HepG2 (cell line): ENCODE measurements around the gene DNM3. TPM values are rescaled to one million over a fixed set of nuclear protein-coding genes. Genes with fewer than 3 reads are reported as not detected.

ENCODE experiments used
- ATAC-seq: fragments of 200-7000 bp; cut with Tn5 transposase; 3 replicates; pipeline ENCODE4 v1.9.1; 2020; ENCODE audit warnings: mild to moderate bottlenecking, moderate library complexity
- BruUV-seq: library from RNA; stranded (reverse); fragments of 400-500 nt; replicated peaks from 2 replicates; lab custom pipeline; 2021; lab: Mats Ljungman, UMichigan
- CTCF ChIA-PET: fragments of 300-600 bp; formaldehyde crosslinking; extraction: SDS; loops from one replicate; lab custom pipeline; 2021; ENCODE audit warnings: low total read pairs, inconsistent platforms, low intra/inter-chr PET ratio; lab: Yijun Ruan, JAX
- POLR2A ChIA-PET: fragments of 350-600 bp; sonication (Branson Sonifier 250); formaldehyde crosslinking; loops from one replicate; lab custom pipeline; 2020; ENCODE audit warnings: antibody characterized with exemption, inconsistent platforms; lab: Yijun Ruan, JAX
- DNase-seq: peaks from one replicate; pipeline ENCODE4 v3.0.0-alpha.2; 2015; ENCODE audit warnings: low spot score
- FAIRE-seq: peaks from 3 replicates; lab custom pipeline; 2011; peaks lifted over from hg19 to GRCh38; lab: Jason Lieb, UNC
- H2AFZ ChIP-seq: one replicate; pipeline ENCODE4 v1.6.1; 2011; ENCODE audit warnings: low read length, inconsistent platforms
- H3K27ac ChIP-seq: fragments of 300-600 bp; 3 replicates; pipeline ENCODE4 v1.8.0; 2011; ENCODE audit warnings: mixed run types, mild to moderate bottlenecking, mixed read lengths, low read length, inconsistent platforms; ENCODE audit not compliant: insufficient read depth; ENCODE audit errors: extremely low read length
- H3K27me3 ChIP-seq, 2 experiments: fragments of 200-600 bp in 1 of 2; 2 replicates in 1 of 2; 3 replicates in 1 of 2; pipeline versions ENCODE4 v1.6.0 to v1.8.0; 2011; ENCODE audit warnings: low read length in 2 of 2, mild to moderate bottlenecking in 2 of 2, moderate library complexity in 2 of 2, inconsistent platforms in 1 of 2; ENCODE audit not compliant: insufficient read depth in 2 of 2, control insufficient read depth in 1 of 2
- H3K36me3 ChIP-seq, 2 experiments: fragments of 200-600 bp in 1 of 2; replicated peaks in 1 of 2; 2 replicates in 1 of 2; 3 replicates in 1 of 2; pipeline versions ENCODE4 v1.5.1 to v1.8.0; 2011; ENCODE audit warnings: low read length in 2 of 2, inconsistent platforms in 1 of 2; ENCODE audit not compliant: insufficient read depth in 2 of 2, control insufficient read depth in 1 of 2
- H3K4me1 ChIP-seq: 2 replicates; pipeline ENCODE4 v1.5.1; 2012; ENCODE audit warnings: low read length, inconsistent platforms; ENCODE audit not compliant: insufficient read depth
- H3K4me2 ChIP-seq: 2 replicates; pipeline ENCODE4 v1.6.0; 2011; ENCODE audit warnings: low read depth, low read length, inconsistent platforms
- H3K4me3 ChIP-seq, 3 experiments: fragments of 200-600 bp in 1 of 3; sonication (generic), shearing (Covaris generic) in 1 of 3; replicated peaks in 1 of 3; 2 replicates each; pipeline ENCODE4 v1.5.1; 2011 to 2016; ENCODE audit warnings: low read length in 3 of 3, inconsistent platforms in 2 of 3, low read depth in 2 of 3, mild to moderate bottlenecking in 2 of 3, control low read depth in 1 of 3, mixed read lengths in 1 of 3; ENCODE audit not compliant: insufficient read depth in 1 of 3
- H3K79me2 ChIP-seq: one replicate; pipeline ENCODE4 v1.6.1; 2011; ENCODE audit warnings: low read length, inconsistent platforms; ENCODE audit not compliant: insufficient read depth
- H3K9ac ChIP-seq: 2 replicates; pipeline ENCODE4 v1.6.0; 2011; ENCODE audit warnings: mild to moderate bottlenecking, low read depth, low read length, inconsistent platforms; ENCODE audit not compliant: insufficient read depth
- H3K9me3 ChIP-seq: 2 replicates; pipeline ENCODE4 v1.5.1; 2012; ENCODE audit warnings: mild to moderate bottlenecking, low read length
- H4K20me1 ChIP-seq: 2 replicates; pipeline ENCODE4 v1.6.0; 2011; ENCODE audit warnings: inconsistent platforms, mild to moderate bottlenecking, low read length, moderate library complexity; ENCODE audit not compliant: insufficient read depth
- BRCA1 ChIP-seq: sonication (generic); formaldehyde crosslinking; IDR thresholded peaks from 2 replicates; pipeline ENCODE4 v1.4.0; 2020; ENCODE audit warnings: missing genetic modification reagents
- DR1 ChIP-seq: sonication (generic); formaldehyde crosslinking; IDR thresholded peaks from 2 replicates; pipeline ENCODE4 v1.8.0; 2021; ENCODE audit warnings: mild to moderate bottlenecking, missing genetic modification reagents, inconsistent platforms
- ERF ChIP-seq: IDR thresholded peaks from 2 replicates; pipeline ENCODE4 v1.6.1; 2018; ENCODE audit warnings: missing biosample characterization, missing genetic modification reagents
- MAF1 ChIP-seq: sonication (generic); formaldehyde crosslinking; IDR thresholded peaks from 2 replicates; pipeline ENCODE4 v1.5.0; 2020; ENCODE audit warnings: missing genetic modification reagents, borderline replicate concordance
- ZNF646 ChIP-seq: sonication (generic); formaldehyde crosslinking; IDR thresholded peaks from 2 replicates; pipeline ENCODE4 v1.9.0; 2021; ENCODE audit warnings: mild to moderate bottlenecking, missing genetic modification reagents
- ZNF709 ChIP-seq: sonication (generic); formaldehyde crosslinking; IDR thresholded peaks from 2 replicates; pipeline ENCODE4 v1.5.0; 2020; ENCODE audit warnings: mild to moderate bottlenecking, missing genetic modification reagents
- WGBS: methylation state at CpG from one replicate; pipeline ENCODE4 v1.1.6; 2017; ENCODE audit warnings: low lambda C conversion rate; 5-methylcytosine and 5-hydroxymethylcytosine counted together
- in situ Hi-C: cut with HindIII; loops from 2 replicates; pipeline ENCODE4 v1.10.0; 2017; ENCODE audit warnings: low pct_unique_long_range_greater_than_20kb; ENCODE audit not compliant: extremely low pct_ligation_motif_present
- intact Hi-C: fragments of 100-400 bp; cut with micrococcal nuclease; formaldehyde crosslinking; loops from one replicate; pipeline ENCODE4 v1.10.0; 2022; ENCODE audit not compliant: unreplicated experiment
- polyA plus RNA-seq, 8 experiments: library from polyadenylated mRNA; depleted of rRNA in 3 of 8; stranded (reverse) in 7 of 8; unstranded in 1 of 8; fragments of >200 nt; fragmentation: Illumina TruSeq in 4 of 8; extraction: Trizol in 4 of 8; gene quantifications; 2 replicates each; pipeline versions ENCODE4 v1.2.1 to v1.2.3, GENCODE V29; 2011 to 2016; ENCODE audit warnings: low read depth in 4 of 8, missing spikeins in 1 of 8, mixed read lengths in 1 of 8; ENCODE audit not compliant: insufficient read depth in 1 of 8
- total RNA-seq, 5 experiments: library from RNA; depleted of rRNA; stranded (reverse); fragments of >200 nt; fragmentation: Illumina TruSeq; extraction: Trizol; gene quantifications; 2 replicates each; pipeline ENCODE4 v1.2.3, GENCODE V29; 2016; ENCODE audit warnings: low read depth in 1 of 5
- TF ChIP-seq, protein P1 (sequence below): sonication (generic); formaldehyde crosslinking; IDR thresholded peaks from 2 replicates; pipeline ENCODE4 v1.5.0; 2020; ENCODE audit warnings: missing genetic modification reagents
- TF ChIP-seq, protein P2 (sequence below): IDR thresholded peaks from 2 replicates; pipeline ENCODE4 v1.6.1; 2016; ENCODE audit warnings: missing compliant biosample characterization, missing genetic modification reagents, borderline replicate concordance
- TF ChIP-seq, protein P3 (sequence below): sonication (generic); formaldehyde crosslinking; IDR thresholded peaks from 2 replicates; pipeline ENCODE4 v1.5.0; 2020; ENCODE audit warnings: mild to moderate bottlenecking, missing genetic modification reagents

DNM3 gene
- total and polyA plus RNA-seq, 2 of the 13 experiments (the other 11 are each of a cell fraction or from before 2014, with no cell fraction given) = 0.05 TPM; not detected in 1

DNA sequence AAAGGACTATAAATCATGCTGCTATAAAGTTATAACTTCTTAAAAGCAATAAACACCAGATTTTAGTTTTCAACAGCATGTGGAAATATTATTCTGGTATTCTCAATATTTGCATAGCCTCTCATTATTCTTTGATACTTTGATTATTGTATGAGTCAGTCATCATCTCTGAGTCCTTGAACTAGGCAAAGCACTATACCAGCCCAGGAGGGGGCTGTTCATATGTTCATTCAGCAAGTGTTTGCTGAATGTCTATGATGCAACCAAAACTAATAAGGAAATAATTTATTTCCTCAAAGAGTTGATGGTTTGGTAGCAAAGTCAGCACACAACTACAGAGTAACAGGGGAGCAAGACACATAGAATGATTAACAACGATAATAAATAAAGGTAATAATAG lies 403.6 kb downstream of the DNM3 start (continued):
- TF ChIP-seq, protein P1, sequence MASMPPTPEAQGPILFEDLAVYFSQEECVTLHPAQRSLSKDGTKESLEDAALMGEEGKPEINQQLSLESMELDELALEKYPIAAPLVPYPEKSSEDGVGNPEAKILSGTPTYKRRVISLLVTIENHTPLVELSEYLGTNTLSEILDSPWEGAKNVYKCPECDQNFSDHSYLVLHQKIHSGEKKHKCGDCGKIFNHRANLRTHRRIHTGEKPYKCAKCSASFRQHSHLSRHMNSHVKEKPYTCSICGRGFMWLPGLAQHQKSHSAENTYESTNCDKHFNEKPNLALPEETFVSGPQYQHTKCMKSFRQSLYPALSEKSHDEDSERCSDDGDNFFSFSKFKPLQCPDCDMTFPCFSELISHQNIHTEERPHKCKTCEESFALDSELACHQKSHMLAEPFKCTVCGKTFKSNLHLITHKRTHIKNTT = no peak
- no peak for TF ChIP-seq MAF1 (CRISPR knock-in tag)
- TF ChIP-seq BRCA1 (CRISPR knock-in tag) = no peak
- TF ChIP-seq, protein P2, sequence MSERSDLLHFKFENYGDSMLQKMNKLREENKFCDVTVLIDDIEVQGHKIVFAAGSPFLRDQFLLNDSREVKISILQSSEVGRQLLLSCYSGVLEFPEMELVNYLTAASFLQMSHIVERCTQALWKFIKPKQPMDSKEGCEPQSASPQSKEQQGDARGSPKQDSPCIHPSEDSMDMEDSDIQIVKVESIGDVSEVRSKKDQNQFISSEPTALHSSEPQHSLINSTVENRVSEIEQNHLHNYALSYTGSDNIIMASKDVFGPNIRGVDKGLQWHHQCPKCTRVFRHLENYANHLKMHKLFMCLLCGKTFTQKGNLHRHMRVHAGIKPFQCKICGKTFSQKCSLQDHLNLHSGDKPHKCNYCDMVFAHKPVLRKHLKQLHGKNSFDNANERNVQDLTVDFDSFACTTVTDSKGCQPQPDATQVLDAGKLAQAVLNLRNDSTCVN (CRISPR knock-in tag) = no peak
- TF ChIP-seq, protein P3, sequence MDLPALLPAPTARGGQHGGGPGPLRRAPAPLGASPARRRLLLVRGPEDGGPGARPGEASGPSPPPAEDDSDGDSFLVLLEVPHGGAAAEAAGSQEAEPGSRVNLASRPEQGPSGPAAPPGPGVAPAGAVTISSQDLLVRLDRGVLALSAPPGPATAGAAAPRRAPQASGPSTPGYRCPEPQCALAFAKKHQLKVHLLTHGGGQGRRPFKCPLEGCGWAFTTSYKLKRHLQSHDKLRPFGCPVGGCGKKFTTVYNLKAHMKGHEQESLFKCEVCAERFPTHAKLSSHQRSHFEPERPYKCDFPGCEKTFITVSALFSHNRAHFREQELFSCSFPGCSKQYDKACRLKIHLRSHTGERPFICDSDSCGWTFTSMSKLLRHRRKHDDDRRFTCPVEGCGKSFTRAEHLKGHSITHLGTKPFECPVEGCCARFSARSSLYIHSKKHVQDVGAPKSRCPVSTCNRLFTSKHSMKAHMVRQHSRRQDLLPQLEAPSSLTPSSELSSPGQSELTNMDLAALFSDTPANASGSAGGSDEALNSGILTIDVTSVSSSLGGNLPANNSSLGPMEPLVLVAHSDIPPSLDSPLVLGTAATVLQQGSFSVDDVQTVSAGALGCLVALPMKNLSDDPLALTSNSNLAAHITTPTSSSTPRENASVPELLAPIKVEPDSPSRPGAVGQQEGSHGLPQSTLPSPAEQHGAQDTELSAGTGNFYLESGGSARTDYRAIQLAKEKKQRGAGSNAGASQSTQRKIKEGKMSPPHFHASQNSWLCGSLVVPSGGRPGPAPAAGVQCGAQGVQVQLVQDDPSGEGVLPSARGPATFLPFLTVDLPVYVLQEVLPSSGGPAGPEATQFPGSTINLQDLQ = no peak

DNA sequence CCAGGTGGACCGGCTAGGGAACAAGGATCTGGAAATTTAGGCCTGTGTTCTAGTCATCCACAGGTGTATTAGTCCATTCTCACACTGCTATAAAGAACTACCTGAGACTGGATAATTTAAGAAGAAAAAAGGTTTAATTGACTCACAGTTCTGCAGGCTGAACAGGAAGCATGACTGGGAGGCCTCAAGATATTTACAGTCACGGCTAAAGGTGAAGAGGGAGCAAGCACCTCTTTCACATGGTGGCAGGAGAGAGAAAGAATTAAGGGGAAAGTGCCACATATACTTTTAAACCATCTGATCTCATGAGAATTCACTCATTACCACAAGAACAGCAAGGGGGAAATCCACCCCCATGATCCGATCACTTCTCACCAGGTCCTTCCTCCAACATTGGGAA lies 404.5 kb downstream of the DNM3 start:
- 30% methylated on average over 3 of the region's 3 CpGs for WGBS
- no peaks in the 10 kb centered on the region for H3K9me3 ChIP-seq
- BruUV-seq = no TSS peak
- no peak overlapping the region for H3K27ac ChIP-seq
- DNase-seq (no peak), FAIRE-seq (no peak), ATAC-seq (no peak)
- CTCF ChIA-PET = no interaction called here
- no peaks in the 10 kb centered on the region for H3K4me1 ChIP-seq
- H2AFZ ChIP-seq = no peak overlapping the region
- intact Hi-C loops = no loop called here
- H3K9ac ChIP-seq = no peak overlapping the region
- in situ Hi-C loops = no loop called here
- no peaks in the 10 kb centered on the region for H4K20me1 ChIP-seq
- no peaks in the 10 kb centered on the region; a peak in 1 of 5 replicates for H3K27me3 ChIP-seq
- POLR2A ChIA-PET = no interaction called here
- no peaks in the 10 kb centered on the region for H3K36me3 ChIP-seq
- no peak overlapping the region for H3K4me3 ChIP-seq
- no peak overlapping the region for H3K4me2 ChIP-seq
- H3K79me2 ChIP-seq = no peaks in the 10 kb centered on the region
- TF ChIP-seq ERF (CRISPR knock-in tag) (no peak), ZNF646 (no peak), ZNF709 (CRISPR knock-in tag) (no peak), DR1 (CRISPR knock-in tag) (no peak)
